T-helper 1 cell (primary cell): Measurements from ENCODE around the gene TRIM7.

Source experiments
- DNase-seq, 5 donors: peaks; one replicate each; pipeline ENCODE4 v3.0.0-alpha.2; 2012 to 2020

The TRIM7 gene

GRCh38 chr5:181170996-181171395, 34.0 kb downstream of the TRIM7 start:
- no peak for DNase-seq

GRCh38 chr5:181170237-181170825, 34.7 kb downstream of the TRIM7 start:
- DNase-seq = no peak

GRCh38 chr5:181169459-181170236, 35.3 kb downstream of the TRIM7 start:
- DNase-seq = peak in 4 of 5 donors; percentile 49 to 73 (median 60)

- no peak for DNase-seq
Observed at GRCh38 chr5:181168595-181169118, 36.3 kb downstream of the TRIM7 start.

- DNase-seq = no peak
Observed at GRCh38 chr5:181167814-181168488, 37.0 kb downstream of the TRIM7 start.

GRCh38 chr5:181166812-181167733, 37.9 kb downstream of the TRIM7 start:
- no peak for DNase-seq

GRCh38 chr5:181164076-181164952, 40.7 kb downstream of the TRIM7 start:
- no peak for DNase-seq

GRCh38 chr5:181163487-181164075, 41.4 kb downstream of the TRIM7 start:
- DNase-seq = no peak

GRCh38 chr5:181161534-181162175, 43.3 kb downstream of the TRIM7 start:
- DNase-seq = no peak

- peak in 4 of 5 donors; percentile 43 to 56 (median 48) for DNase-seq
Observed at GRCh38 chr5:181160755-181161533, 44.1 kb downstream of the TRIM7 start.

- peak; percentile 65 to 89 (median 85) for DNase-seq
Observed at GRCh38 chr5:181160152-181160754, 44.7 kb downstream of the TRIM7 start.

- DNase-seq = peak; percentile 68 to 93 (median 82)
Observed at GRCh38 chr5:181159286-181160151, 45.5 kb downstream of the TRIM7 start.

GRCh38 chr5:181158869-181159268, 46.1 kb downstream of the TRIM7 start:
- no peak for DNase-seq

GRCh38 chr5:181156758-181157157, 48.2 kb downstream of the TRIM7 start:
- no peak for DNase-seq

- peak in 1 of 5 donors; percentile 73 for DNase-seq
Observed at GRCh38 chr5:181153814-181154213, 51.2 kb downstream of the TRIM7 start.

- DNase-seq = no peak
Observed at GRCh38 chr5:181152406-181152805, 52.6 kb downstream of the TRIM7 start.

- no peak for DNase-seq
Observed at GRCh38 chr5:181151146-181151545, 53.9 kb downstream of the TRIM7 start.
